Stimulated activated naive CD8-positive, alpha-beta T cell treated with anti-CD3 and anti-CD28 coated beads, Interleukin-15, amount 100 ng/mL, for 72 hours (primary cell): ENCODE data around the gene HELZ.

ENCODE experiments used
- ATAC-seq: fragments of 150-1000 bp; cut with Tn5 transposase; 2 replicates; pipeline ENCODE4 v1.10.0; 2021; ENCODE audit warnings: mild to moderate bottlenecking, moderate library complexity
- DNase-seq, 2 donors: peaks; one replicate each; pipeline ENCODE4 v3.0.0; 2021 to 2022
- H3K27ac Mint-ChIP-seq, 2 donors: one replicate each; pipeline ENCODE4 v1.8.0; 2022; ENCODE audit warnings: mild to moderate bottlenecking in 2 of 2, mixed read lengths in 2 of 2, moderate library complexity in 2 of 2
- H3K27me3 Mint-ChIP-seq: one replicate; pipeline ENCODE4 v1.8.0; 2022; ENCODE audit warnings: mixed read lengths
- H3K4me1 Mint-ChIP-seq: one replicate; pipeline ENCODE4 v1.8.0; 2022; ENCODE audit warnings: mild to moderate bottlenecking, mixed read lengths
- H3K4me3 Mint-ChIP-seq, 2 donors: one replicate each; pipeline ENCODE4 v1.8.0; 2022; ENCODE audit warnings: mild to moderate bottlenecking in 2 of 2, mixed read lengths in 2 of 2, moderate library complexity in 1 of 2
- H3K9me3 Mint-ChIP-seq, 2 donors: one replicate each; pipeline ENCODE4 v1.8.0; 2022; ENCODE audit warnings: mixed read lengths in 2 of 2

Gene HELZ

GRCh38 chr17:67063141-67063540, 181.9 kb downstream of the HELZ start:
- ATAC-seq (no peak), DNase-seq (no peak)
- Mint-ChIP-seq H3K27ac (peak overlapping the region in 1 of 2 donors; percentile 36), H3K9me3 (no peaks in the 10 kb centered on the region), H3K4me3 (no peak overlapping the region), H3K27me3 (no peaks in the 10 kb centered on the region), H3K4me1 (no peaks in the 10 kb centered on the region)

GRCh38 chr17:67059372-67059771, 185.6 kb downstream of the HELZ start:
- no peak overlapping the region for H3K27ac Mint-ChIP-seq
- ATAC-seq (no peak), DNase-seq (no peak)
- H3K9me3 Mint-ChIP-seq = no peaks in the 10 kb centered on the region
- no peak overlapping the region for H3K4me3 Mint-ChIP-seq
- no peaks in the 10 kb centered on the region for H3K4me1 Mint-ChIP-seq
- no peaks in the 10 kb centered on the region for H3K27me3 Mint-ChIP-seq

- no peak for ATAC-seq
- H3K4me3 Mint-ChIP-seq = no peak overlapping the region
- DNase-seq = no peak
- no peaks in the 10 kb centered on the region for H3K9me3 Mint-ChIP-seq
- no peaks in the 10 kb centered on the region for H3K27me3 Mint-ChIP-seq
- no peak overlapping the region for H3K27ac Mint-ChIP-seq
- no peaks in the 10 kb centered on the region for H3K4me1 Mint-ChIP-seq
These were observed 187.0 kb downstream of the HELZ start for GRCh38 chr17:67058036-67058435.

GRCh38 chr17:67056746-67057490, 188.1 kb downstream of the HELZ start:
- DNase-seq (no peak), ATAC-seq (no peak)
- no peak overlapping the region for H3K4me3 Mint-ChIP-seq
- H3K4me1 Mint-ChIP-seq = no peaks in the 10 kb centered on the region
- peak overlapping the region in 1 of 2 donors; percentile 39 for H3K27ac Mint-ChIP-seq
- no peaks in the 10 kb centered on the region for H3K27me3 Mint-ChIP-seq
- H3K9me3 Mint-ChIP-seq = no peaks in the 10 kb centered on the region

- ATAC-seq (no peak), DNase-seq (no peak)
- H3K9me3 Mint-ChIP-seq = no peaks in the 10 kb centered on the region
- peak overlapping the region in 1 of 2 donors; percentile 49 for H3K27ac Mint-ChIP-seq
- H3K4me1 Mint-ChIP-seq = no peaks in the 10 kb centered on the region
- no peaks in the 10 kb centered on the region for H3K27me3 Mint-ChIP-seq
- H3K4me3 Mint-ChIP-seq = no peak overlapping the region
These were observed 188.9 kb downstream of the HELZ start for GRCh38 chr17:67055811-67056745.

GRCh38 chr17:67055041-67055443, 190.0 kb downstream of the HELZ start:
- no peaks in the 10 kb centered on the region for H3K9me3 Mint-ChIP-seq
- ATAC-seq (no peak), DNase-seq (no peak)
- no peaks in the 10 kb centered on the region for H3K4me1 Mint-ChIP-seq
- H3K27me3 Mint-ChIP-seq = no peaks in the 10 kb centered on the region
- H3K27ac Mint-ChIP-seq = no peak overlapping the region
- H3K4me3 Mint-ChIP-seq = no peak overlapping the region

- Mint-ChIP-seq H3K27me3 (no peaks in the 10 kb centered on the region), H3K4me1 (no peaks in the 10 kb centered on the region), H3K4me3 (no peak overlapping the region), H3K27ac (no peak overlapping the region), H3K9me3 (peaks cover 0 to 3% of the 10 kb centered on the region in 2 donors)
- no peak for DNase-seq
- ATAC-seq = no peak
These were observed 190.4 kb downstream of the HELZ start for GRCh38 chr17:67054608-67055007.

- H3K4me1 Mint-ChIP-seq = no peaks in the 10 kb centered on the region
- H3K27ac Mint-ChIP-seq = no peak overlapping the region
- peaks cover 5 to 8% of the 10 kb centered on the region in 2 donors for H3K9me3 Mint-ChIP-seq
- no peaks in the 10 kb centered on the region for H3K27me3 Mint-ChIP-seq
- DNase-seq = no peak
- ATAC-seq = no peak
- H3K4me3 Mint-ChIP-seq = no peak overlapping the region
These were observed 190.9 kb downstream of the HELZ start for GRCh38 chr17:67054011-67054591.

- H3K4me3 Mint-ChIP-seq = no peak overlapping the region
- no peak for ATAC-seq
- peaks cover 11 to 14% of the 10 kb centered on the region in 2 donors for H3K9me3 Mint-ChIP-seq
- no peaks in the 10 kb centered on the region for H3K27me3 Mint-ChIP-seq
- no peak for DNase-seq
- no peaks in the 10 kb centered on the region for H3K4me1 Mint-ChIP-seq
- H3K27ac Mint-ChIP-seq = no peak overlapping the region
These were observed 191.5 kb downstream of the HELZ start for GRCh38 chr17:67053438-67054000.

- ATAC-seq (no peak), DNase-seq (no peak)
- Mint-ChIP-seq H3K4me1 (no peaks in the 10 kb centered on the region), H3K4me3 (no peak overlapping the region), H3K9me3 (peaks cover 14 to 19% of the 10 kb centered on the region in 2 donors), H3K27ac (peak overlapping the region in 1 of 2 donors; percentile 61), H3K27me3 (no peaks in the 10 kb centered on the region)
These were observed 192.1 kb downstream of the HELZ start for GRCh38 chr17:67052720-67053437.

GRCh38 chr17:67051837-67052236, 193.2 kb downstream of the HELZ start:
- Mint-ChIP-seq H3K27ac (no peak overlapping the region), H3K4me1 (no peaks in the 10 kb centered on the region), H3K27me3 (no peaks in the 10 kb centered on the region), H3K9me3 (peaks cover 24 to 29% of the 10 kb centered on the region in 2 donors), H3K4me3 (no peak overlapping the region)
- DNase-seq (no peak), ATAC-seq (no peak)

- ATAC-seq (no peak), DNase-seq (no peak)
- H3K4me1 Mint-ChIP-seq = no peaks in the 10 kb centered on the region
- no peak overlapping the region for H3K4me3 Mint-ChIP-seq
- no peaks in the 10 kb centered on the region for H3K27me3 Mint-ChIP-seq
- H3K9me3 Mint-ChIP-seq = peaks cover 24 to 33% of the 10 kb centered on the region in 2 donors
- no peak overlapping the region for H3K27ac Mint-ChIP-seq
These were observed 193.8 kb downstream of the HELZ start for GRCh38 chr17:67051155-67051538.

- ATAC-seq = no peak
- Mint-ChIP-seq H3K4me3 (no peak overlapping the region), H3K4me1 (no peaks in the 10 kb centered on the region), H3K27me3 (no peaks in the 10 kb centered on the region), H3K9me3 (peaks cover 24 to 33% of the 10 kb centered on the region in 2 donors), H3K27ac (no peak overlapping the region)
- no peak for DNase-seq
These were observed 194.4 kb downstream of the HELZ start for GRCh38 chr17:67050471-67051154.

GRCh38 chr17:67050066-67050465, 194.9 kb downstream of the HELZ start:
- H3K9me3 Mint-ChIP-seq = peaks cover 24 to 33% of the 10 kb centered on the region in 2 donors
- no peaks in the 10 kb centered on the region for H3K4me1 Mint-ChIP-seq
- ATAC-seq (no peak), DNase-seq (no peak)
- H3K27ac Mint-ChIP-seq = no peak overlapping the region
- H3K27me3 Mint-ChIP-seq = no peaks in the 10 kb centered on the region
- H3K4me3 Mint-ChIP-seq = no peak overlapping the region
